MM.1S (cell line): ENCODE results near the gene NFE2.

Experiments
- EZH2 ChIP-seq: fragments of 300-600 bp; sonication (generic); optimal IDR thresholded peaks from 2 replicates; pipeline ENCODE3; 2017; ENCODE audit warnings: low read depth, mild to moderate bottlenecking, antibody characterized with exemption, low read length, mixed read lengths
- EZH2phosphoT487 ChIP-seq: fragments of 300-600 bp; sonication (generic); IDR thresholded peaks from 2 replicates; pipeline ENCODE4 v1.6.1; 2018; ENCODE audit warnings: antibody characterized with exemption, low read length
- TF ChIP-seq, protein P1 (sequence below): fragments of 300-600 bp; sonication (generic); IDR thresholded peaks from 2 replicates; pipeline ENCODE4 v1.5.1; 2016; ENCODE audit warnings: antibody characterized with exemption, low read length, mixed read lengths

GRCh38 chr12:54282949-54283593 is 17.7 kb downstream of the NFE2 start:
- TF ChIP-seq, protein P1, sequence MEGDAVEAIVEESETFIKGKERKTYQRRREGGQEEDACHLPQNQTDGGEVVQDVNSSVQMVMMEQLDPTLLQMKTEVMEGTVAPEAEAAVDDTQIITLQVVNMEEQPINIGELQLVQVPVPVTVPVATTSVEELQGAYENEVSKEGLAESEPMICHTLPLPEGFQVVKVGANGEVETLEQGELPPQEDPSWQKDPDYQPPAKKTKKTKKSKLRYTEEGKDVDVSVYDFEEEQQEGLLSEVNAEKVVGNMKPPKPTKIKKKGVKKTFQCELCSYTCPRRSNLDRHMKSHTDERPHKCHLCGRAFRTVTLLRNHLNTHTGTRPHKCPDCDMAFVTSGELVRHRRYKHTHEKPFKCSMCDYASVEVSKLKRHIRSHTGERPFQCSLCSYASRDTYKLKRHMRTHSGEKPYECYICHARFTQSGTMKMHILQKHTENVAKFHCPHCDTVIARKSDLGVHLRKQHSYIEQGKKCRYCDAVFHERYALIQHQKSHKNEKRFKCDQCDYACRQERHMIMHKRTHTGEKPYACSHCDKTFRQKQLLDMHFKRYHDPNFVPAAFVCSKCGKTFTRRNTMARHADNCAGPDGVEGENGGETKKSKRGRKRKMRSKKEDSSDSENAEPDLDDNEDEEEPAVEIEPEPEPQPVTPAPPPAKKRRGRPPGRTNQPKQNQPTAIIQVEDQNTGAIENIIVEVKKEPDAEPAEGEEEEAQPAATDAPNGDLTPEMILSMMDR = no peak
- TF ChIP-seq EZH2 (no peak), EZH2phosphoT487 (no peak)
